ENCODE results near the gene GPR176. TPM values are rescaled to one million over a fixed set of nuclear protein-coding genes. Genes with fewer than 3 reads are reported as not detected.
"Not testable (repeated sequence)": the region's sequence is repeated elsewhere in the genome, so short reads cannot be mapped to it uniquely, and the experiment has no call there.

Gene GPR176
- total and polyA plus RNA-seq, 7 experiments from 2014 or later = 0.07 TPM; not detected in 6

GRCh38 chr15:39907216-39907615 is 12.8 kb downstream of the GPR176 start:
- Histone ChIP-seq H3K4me1 (ENCODE audit: control insufficient read depth in 2 of 2, insufficient read depth in 2 of 2, low read length in 2 of 2) (no peaks in the 10 kb centered on the region), H3K4me3 (ENCODE audit: low read length) (no peak overlapping the region), H3K9me3 (ENCODE audit: control insufficient read depth in 2 of 3, low read length in 3 of 3) (no peaks in the 10 kb centered on the region), H3K27ac (ENCODE audit: low read depth, low read length) (no peak overlapping the region), H3K36me3 (ENCODE audit: control insufficient read depth in 2 of 3, insufficient read depth in 3 of 3, low read length in 3 of 3) (no peaks in the 10 kb centered on the region), H3K27me3 (ENCODE audit: control insufficient read depth in 2 of 2, insufficient read depth in 2 of 2, low read length in 2 of 2) (peaks cover 0 to 3% of the 10 kb centered on the region in 2 donors)
- intact Hi-C loops (cut with micrococcal nuclease) = no loop called here
- Mint-ChIP-seq H3K9me3 (peaks cover 0 to 3% (median 0%) of the 10 kb centered on the region in 11 donors), H3K36me3 (no peaks in the 10 kb centered on the region), H3K27me3 (peaks cover 0 to 19% (median 0%) of the 10 kb centered on the region in 5 donors), H3K27ac (no peak overlapping the region), H3K4me1 (peaks cover 0 to 2% (median 0%) of the 10 kb centered on the region in 7 donors), H3K4me3 (no peak overlapping the region)
- DNase-seq (no peak), ATAC-seq (no peak)
- ChIA-PET POLR2A (no interaction called here), CTCF (interaction anchor here (0.6 kb wide), 1 partner anchor 113 kb away, joined by 3 read pairs; no protein-coding TSS in a partner anchor)

DNA sequence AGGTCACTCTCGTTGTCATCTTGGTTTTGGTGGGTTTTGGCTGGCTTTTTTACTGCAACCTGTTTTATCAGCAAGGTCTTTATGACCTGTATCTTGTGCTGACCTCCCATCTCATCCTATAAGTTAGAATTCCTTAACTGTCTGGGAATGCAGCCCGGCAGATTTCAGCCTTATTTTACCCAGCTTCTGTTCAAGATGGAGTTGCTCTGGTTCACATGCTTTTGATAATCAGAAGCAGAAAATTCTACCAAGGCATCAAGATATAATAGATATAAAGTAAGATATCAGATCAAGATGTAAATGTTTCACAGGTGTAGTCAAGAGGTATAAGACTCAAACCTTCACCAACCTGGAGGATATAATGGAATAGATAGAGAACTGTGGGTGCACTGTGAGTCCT is 16.0 kb downstream of the GPR176 start:
- ATAC-seq = no peak
- no peak for DNase-seq
- no peak overlapping the region for H3K27ac Mint-ChIP-seq
- H3K27ac ChIP-seq (ENCODE audit: low read depth, low read length) = no peak overlapping the region
- H3K36me3 Mint-ChIP-seq = no peaks in the 10 kb centered on the region
- no peaks in the 10 kb centered on the region for H3K4me1 ChIP-seq (ENCODE audit: control insufficient read depth in 2 of 2, insufficient read depth in 2 of 2, low read length in 2 of 2)
- no peak overlapping the region for H3K4me3 ChIP-seq (ENCODE audit: low read length)
- H3K4me1 Mint-ChIP-seq = no peaks in the 10 kb centered on the region
- peaks cover 0 to 3% of the 10 kb centered on the region in 2 donors for H3K27me3 ChIP-seq (ENCODE audit: control insufficient read depth in 2 of 2, insufficient read depth in 2 of 2, low read length in 2 of 2)
- no peak overlapping the region for H3K4me3 Mint-ChIP-seq
- CTCF ChIA-PET = no interaction called here
- POLR2A ChIA-PET = interaction anchor here (1.5 kb wide), 1 partner anchor 11 kb away, joined by 3 read pairs; no protein-coding TSS in a partner anchor
- intact Hi-C loops (cut with micrococcal nuclease) = no loop called here
- H3K9me3 Mint-ChIP-seq = peaks cover 0 to 2% (median 0%) of the 10 kb centered on the region in 11 donors
- peaks cover 0 to 26% (median 5%) of the 10 kb centered on the region in 5 donors for H3K27me3 Mint-ChIP-seq
- no peaks in the 10 kb centered on the region for H3K36me3 ChIP-seq (ENCODE audit: control insufficient read depth in 2 of 3, insufficient read depth in 3 of 3, low read length in 3 of 3)
- no peaks in the 10 kb centered on the region for H3K9me3 ChIP-seq (ENCODE audit: control insufficient read depth in 2 of 3, low read length in 3 of 3)

DNA sequence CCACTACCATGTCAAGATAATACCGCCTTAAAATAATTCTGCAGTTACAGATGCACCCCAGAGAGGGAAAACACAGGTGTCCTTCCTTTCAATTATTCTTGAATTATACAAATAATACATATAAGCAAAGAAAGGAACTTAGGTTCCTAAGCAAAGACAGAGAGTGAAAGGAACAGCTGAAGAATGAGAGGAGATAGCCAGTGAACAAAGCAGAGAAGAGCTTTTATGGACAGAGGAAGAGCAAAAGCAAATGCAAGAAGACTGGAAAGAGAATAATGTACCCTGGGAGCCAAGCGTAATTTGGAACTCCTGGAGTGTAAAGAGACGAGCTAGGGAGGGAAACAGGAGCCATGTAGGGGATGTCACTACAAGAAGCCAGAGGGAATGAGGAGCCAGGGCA is 21.7 kb downstream of the GPR176 start:
- Histone ChIP-seq H3K9me3 (ENCODE audit: control insufficient read depth in 2 of 3, low read length in 3 of 3) (no peaks in the 10 kb centered on the region), H3K36me3 (ENCODE audit: control insufficient read depth in 2 of 3, insufficient read depth in 3 of 3, low read length in 3 of 3) (no peaks in the 10 kb centered on the region), H3K27me3 (ENCODE audit: control insufficient read depth in 2 of 2, insufficient read depth in 2 of 2, low read length in 2 of 2) (peaks cover 0 to 3% of the 10 kb centered on the region in 2 donors), H3K4me1 (ENCODE audit: control insufficient read depth in 2 of 2, insufficient read depth in 2 of 2, low read length in 2 of 2) (no peaks in the 10 kb centered on the region), H3K27ac (ENCODE audit: low read depth, low read length) (no peak overlapping the region), H3K4me3 (ENCODE audit: low read length) (no peak overlapping the region)
- no peak overlapping the region for H3K27ac Mint-ChIP-seq
- no peaks in the 10 kb centered on the region for H3K4me1 Mint-ChIP-seq
- ATAC-seq = no peak
- intact Hi-C loops (cut with micrococcal nuclease) = no loop called here
- ChIA-PET CTCF (interaction anchor here (0.6 kb wide), 1 partner anchor 13 kb away, joined by 3 read pairs; no protein-coding TSS in a partner anchor), POLR2A (no interaction called here)
- peaks cover 0 to 33% (median 24%) of the 10 kb centered on the region in 5 donors for H3K27me3 Mint-ChIP-seq
- peaks cover 0 to 4% (median 0%) of the 10 kb centered on the region in 11 donors for H3K9me3 Mint-ChIP-seq
- no peaks in the 10 kb centered on the region for H3K36me3 Mint-ChIP-seq
- H3K4me3 Mint-ChIP-seq = no peak overlapping the region
- DNase-seq = no peak

DNA sequence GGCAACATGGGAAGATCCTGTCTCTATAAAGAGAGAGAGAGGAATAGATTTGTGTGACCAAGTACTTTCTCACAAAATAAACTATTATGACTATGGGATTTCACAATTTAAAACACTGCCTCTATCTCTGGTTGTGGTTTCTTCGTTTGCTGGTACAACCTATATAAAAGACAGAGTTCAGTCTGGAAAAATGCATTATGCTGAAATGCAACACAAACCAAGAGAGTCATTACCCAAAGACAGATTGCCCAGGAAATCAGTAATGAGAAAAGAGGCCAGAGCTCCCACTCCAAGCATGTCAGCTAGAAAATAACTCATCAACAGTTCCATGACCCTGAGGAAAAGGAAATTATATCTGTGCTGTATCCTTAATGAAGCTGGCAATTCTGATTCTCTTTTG is 23.2 kb downstream of the GPR176 start:
- no peak overlapping the region for H3K27ac ChIP-seq (ENCODE audit: low read depth, low read length)
- no peak overlapping the region for H3K4me3 Mint-ChIP-seq
- DNase-seq = no peak
- H3K27me3 ChIP-seq (ENCODE audit: control insufficient read depth in 2 of 2, insufficient read depth in 2 of 2, low read length in 2 of 2) = no peaks in the 10 kb centered on the region
- intact Hi-C loops (cut with micrococcal nuclease) = no loop called here
- H3K36me3 Mint-ChIP-seq = no peaks in the 10 kb centered on the region
- H3K9me3 Mint-ChIP-seq = peaks cover 0 to 4% (median 0%) of the 10 kb centered on the region in 11 donors
- CTCF ChIA-PET = no interaction called here
- H3K4me1 Mint-ChIP-seq = no peaks in the 10 kb centered on the region
- H3K27ac Mint-ChIP-seq = no peak overlapping the region
- no peak for ATAC-seq
- no peaks in the 10 kb centered on the region for H3K4me1 ChIP-seq (ENCODE audit: control insufficient read depth in 2 of 2, insufficient read depth in 2 of 2, low read length in 2 of 2)
- no peaks in the 10 kb centered on the region for H3K36me3 ChIP-seq (ENCODE audit: control insufficient read depth in 2 of 3, insufficient read depth in 3 of 3, low read length in 3 of 3)
- H3K27me3 Mint-ChIP-seq = peaks cover 0 to 33% (median 24%) of the 10 kb centered on the region in 5 donors
- H3K9me3 ChIP-seq (ENCODE audit: control insufficient read depth in 2 of 3, low read length in 3 of 3) = no peaks in the 10 kb centered on the region
- no peak overlapping the region for H3K4me3 ChIP-seq (ENCODE audit: low read length)
- POLR2A ChIA-PET = no interaction called here

GRCh38 chr15:39896101-39896500 is 24.0 kb downstream of the GPR176 start:
- Mint-ChIP-seq H3K27me3 (peaks cover 0 to 33% (median 21%) of the 10 kb centered on the region in 5 donors), H3K4me3 (no peak overlapping the region), H3K27ac (no peak overlapping the region), H3K9me3 (peaks cover 0 to 4% (median 0%) of the 10 kb centered on the region in 11 donors), H3K36me3 (no peaks in the 10 kb centered on the region), H3K4me1 (no peaks in the 10 kb centered on the region)
- DNase-seq = no peak
- Histone ChIP-seq H3K4me3 (ENCODE audit: low read length) (no peak overlapping the region), H3K4me1 (ENCODE audit: control insufficient read depth in 2 of 2, insufficient read depth in 2 of 2, low read length in 2 of 2) (no peaks in the 10 kb centered on the region), H3K27me3 (ENCODE audit: control insufficient read depth in 2 of 2, insufficient read depth in 2 of 2, low read length in 2 of 2) (no peaks in the 10 kb centered on the region), H3K9me3 (ENCODE audit: control insufficient read depth in 2 of 3, low read length in 3 of 3) (no peaks in the 10 kb centered on the region), H3K36me3 (ENCODE audit: control insufficient read depth in 2 of 3, insufficient read depth in 3 of 3, low read length in 3 of 3) (no peaks in the 10 kb centered on the region), H3K27ac (ENCODE audit: low read depth, low read length) (no peak overlapping the region)
- no peak for ATAC-seq
- POLR2A ChIA-PET = no interaction called here
- intact Hi-C loops (cut with micrococcal nuclease) = no loop called here
- CTCF ChIA-PET = no interaction called here

DNA sequence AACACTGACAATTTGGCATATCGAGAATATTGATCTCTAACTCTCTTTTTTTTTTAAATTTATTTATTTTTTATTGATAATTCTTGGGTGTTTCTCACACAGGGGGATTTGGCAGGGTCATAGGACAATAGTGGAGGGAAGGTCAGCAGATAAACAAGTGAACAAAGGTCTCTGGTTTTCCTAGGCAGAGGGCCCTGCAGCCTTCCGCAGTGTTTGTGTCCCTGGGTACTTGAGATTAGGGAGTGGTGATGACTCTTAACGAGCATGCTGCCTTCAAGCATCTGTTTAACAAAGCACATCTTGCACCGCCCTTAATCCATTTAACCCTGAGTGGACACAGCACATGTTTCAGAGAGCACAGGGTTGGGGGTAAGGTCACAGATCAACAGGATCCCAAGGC is 27.0 kb downstream of the GPR176 start:
- H3K9me3 ChIP-seq (ENCODE audit: control insufficient read depth in 2 of 3, low read length in 3 of 3); H3K4me3 ChIP-seq (ENCODE audit: low read length); intact Hi-C loops (cut with micrococcal nuclease); H3K9me3 Mint-ChIP-seq; H3K27me3 ChIP-seq (ENCODE audit: control insufficient read depth in 2 of 2, insufficient read depth in 2 of 2, low read length in 2 of 2); H3K4me3 Mint-ChIP-seq; H3K36me3 ChIP-seq (ENCODE audit: control insufficient read depth in 2 of 3, insufficient read depth in 3 of 3, low read length in 3 of 3); POLR2A ChIA-PET; ATAC-seq; H3K36me3 Mint-ChIP-seq; H3K27ac Mint-ChIP-seq; H3K4me1 ChIP-seq (ENCODE audit: control insufficient read depth in 2 of 2, insufficient read depth in 2 of 2, low read length in 2 of 2); H3K4me1 Mint-ChIP-seq; DNase-seq; H3K27ac ChIP-seq (ENCODE audit: low read depth, low read length): not testable (repeated sequence)
- H3K27me3 Mint-ChIP-seq = peaks cover 0 to 16% (median 9%) of the 10 kb centered on the region in 5 donors
- CTCF ChIA-PET = interaction anchor here (0.7 kb wide), 1 partner anchor 142 kb away, joined by 3 read pairs; no protein-coding TSS in a partner anchor

- Histone ChIP-seq H3K36me3 (ENCODE audit: control insufficient read depth in 2 of 3, insufficient read depth in 3 of 3, low read length in 3 of 3) (no peaks in the 10 kb centered on the region), H3K9me3 (ENCODE audit: control insufficient read depth in 2 of 3, low read length in 3 of 3) (no peaks in the 10 kb centered on the region), H3K27me3 (ENCODE audit: control insufficient read depth in 2 of 2, insufficient read depth in 2 of 2, low read length in 2 of 2) (no peaks in the 10 kb centered on the region), H3K4me3 (ENCODE audit: low read length) (no peak overlapping the region), H3K4me1 (ENCODE audit: control insufficient read depth in 2 of 2, insufficient read depth in 2 of 2, low read length in 2 of 2) (no peaks in the 10 kb centered on the region), H3K27ac (ENCODE audit: low read depth, low read length) (no peak overlapping the region)
- no peaks in the 10 kb centered on the region for H3K4me1 Mint-ChIP-seq
- peaks cover 0 to 4% (median 0%) of the 10 kb centered on the region in 11 donors for H3K9me3 Mint-ChIP-seq
- DNase-seq = no peak
- H3K36me3 Mint-ChIP-seq = no peaks in the 10 kb centered on the region
- H3K4me3 Mint-ChIP-seq = no peak overlapping the region
- no peak for ATAC-seq
- intact Hi-C loops (cut with micrococcal nuclease) = no loop called here
- H3K27me3 Mint-ChIP-seq = peaks cover 0 to 14% (median 4%) of the 10 kb centered on the region in 5 donors
- H3K27ac Mint-ChIP-seq = no peak overlapping the region
- CTCF ChIA-PET = interaction anchor here (0.7 kb wide), 1 partner anchor 143 kb away, joined by 3 read pairs; no protein-coding TSS in a partner anchor
- POLR2A ChIA-PET = no interaction called here
Measured at GRCh38 chr15:39892418-39892817, 27.6 kb downstream of the GPR176 start.

All from naive thymus-derived CD4-positive, alpha-beta T cell (primary cell).